ENCODE data around the gene SH3RF1.

SH3RF1 gene

DNA sequence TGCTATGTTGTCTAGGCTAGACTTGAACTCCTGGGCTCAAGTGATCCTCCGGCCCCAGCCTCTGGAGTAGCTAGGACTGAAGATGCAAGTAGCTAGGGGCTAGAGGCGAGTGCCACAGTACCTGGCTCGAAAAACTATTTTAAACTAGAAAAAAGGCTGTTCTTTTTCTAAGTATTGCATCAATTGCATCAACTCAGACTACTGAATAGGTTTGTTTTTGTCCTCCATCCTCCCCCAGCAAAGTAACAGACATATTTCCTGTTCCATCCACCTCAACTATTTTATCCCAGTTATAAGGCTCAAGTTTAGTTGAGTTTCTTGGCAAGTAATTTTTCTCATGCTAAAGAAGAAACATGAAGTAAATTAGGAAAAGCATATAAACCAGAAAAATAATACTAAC, 4.1 kb downstream of the SH3RF1 start:
- H3K4me2 ChIP-seq (ENCODE audit: low read length), result no peak overlapping the region
- no peaks in the 10 kb centered on the region for H4K20me1 ChIP-seq (ENCODE audit: control insufficient read depth, insufficient read depth, low read depth, low read length)
- H3K4me3 ChIP-seq (ENCODE audit: low read length), result no peak overlapping the region
- no peaks in the 10 kb centered on the region; the same call in 1 of the 2 replicates for H3K79me2 ChIP-seq (ENCODE audit: control insufficient read depth, low read length)
- H3F3A ChIP-seq (ENCODE audit: control insufficient read depth, insufficient read depth), result no peaks in the 10 kb centered on the region
- peaks cover 13% of the 10 kb centered on the region for H3K4me1 ChIP-seq (ENCODE audit: control insufficient read depth, low read length)
- no peak overlapping the region for H3K27ac ChIP-seq (ENCODE audit: low read depth, low read length)
- no peaks in the 10 kb centered on the region for H3K36me3 ChIP-seq (ENCODE audit: control insufficient read depth, low read length)
- no peaks in the 10 kb centered on the region for H3K9me3 ChIP-seq (ENCODE audit: control insufficient read depth, insufficient read depth, low read length)
- TF ChIP-seq EZH2phosphoT487 (IDR thresholded peaks at IDR 0.05; ENCODE audit: borderline replicate concordance, low read length), result no peak
- TF ChIP-seq, protein P1, sequence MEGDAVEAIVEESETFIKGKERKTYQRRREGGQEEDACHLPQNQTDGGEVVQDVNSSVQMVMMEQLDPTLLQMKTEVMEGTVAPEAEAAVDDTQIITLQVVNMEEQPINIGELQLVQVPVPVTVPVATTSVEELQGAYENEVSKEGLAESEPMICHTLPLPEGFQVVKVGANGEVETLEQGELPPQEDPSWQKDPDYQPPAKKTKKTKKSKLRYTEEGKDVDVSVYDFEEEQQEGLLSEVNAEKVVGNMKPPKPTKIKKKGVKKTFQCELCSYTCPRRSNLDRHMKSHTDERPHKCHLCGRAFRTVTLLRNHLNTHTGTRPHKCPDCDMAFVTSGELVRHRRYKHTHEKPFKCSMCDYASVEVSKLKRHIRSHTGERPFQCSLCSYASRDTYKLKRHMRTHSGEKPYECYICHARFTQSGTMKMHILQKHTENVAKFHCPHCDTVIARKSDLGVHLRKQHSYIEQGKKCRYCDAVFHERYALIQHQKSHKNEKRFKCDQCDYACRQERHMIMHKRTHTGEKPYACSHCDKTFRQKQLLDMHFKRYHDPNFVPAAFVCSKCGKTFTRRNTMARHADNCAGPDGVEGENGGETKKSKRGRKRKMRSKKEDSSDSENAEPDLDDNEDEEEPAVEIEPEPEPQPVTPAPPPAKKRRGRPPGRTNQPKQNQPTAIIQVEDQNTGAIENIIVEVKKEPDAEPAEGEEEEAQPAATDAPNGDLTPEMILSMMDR (IDR thresholded peaks at IDR 0.05; ENCODE audit: low read depth, low read length, poor library complexity, severe bottlenecking), result no peak
- no peaks in the 10 kb centered on the region for H3K9me2 ChIP-seq (replicated peaks; ENCODE audit: control insufficient read depth, low read length)
- H3K27me3 ChIP-seq (ENCODE audit: control insufficient read depth, low read length), result peaks cover 30% of the 10 kb centered on the region

DNA sequence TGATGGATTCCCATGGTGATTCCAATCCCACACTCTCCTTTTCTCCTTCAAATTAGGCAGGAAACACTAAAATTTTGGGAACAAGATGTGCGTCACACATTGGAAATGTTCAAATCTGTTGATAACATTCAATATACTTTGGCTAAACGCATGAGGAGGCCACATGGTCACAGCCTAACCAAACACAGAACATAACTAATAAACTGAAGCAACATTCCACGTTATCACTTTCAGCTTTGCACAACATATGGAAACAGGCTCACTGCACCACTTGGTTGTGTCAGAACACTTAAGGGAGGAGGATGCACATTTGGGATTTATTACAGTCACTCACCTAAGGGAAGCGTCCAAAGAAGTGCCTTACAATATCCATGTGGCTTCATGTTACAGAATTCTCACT, 4.7 kb downstream of the SH3RF1 start:
- Histone ChIP-seq H3K27me3 (ENCODE audit: control insufficient read depth, low read length) (peaks cover 24% of the 10 kb centered on the region), H3K9me3 (ENCODE audit: control insufficient read depth, insufficient read depth, low read length) (no peaks in the 10 kb centered on the region), H3K79me2 (ENCODE audit: control insufficient read depth, low read length) (no peaks in the 10 kb centered on the region; the same call in 1 of the 2 replicates), H3F3A (ENCODE audit: control insufficient read depth, insufficient read depth) (no peaks in the 10 kb centered on the region), H3K4me2 (ENCODE audit: low read length) (no peak overlapping the region), H3K4me3 (ENCODE audit: low read length) (no peak overlapping the region), H3K4me1 (ENCODE audit: control insufficient read depth, low read length) (peaks cover 8% of the 10 kb centered on the region), H4K20me1 (ENCODE audit: control insufficient read depth, insufficient read depth, low read depth, low read length) (no peaks in the 10 kb centered on the region), H3K27ac (ENCODE audit: low read depth, low read length) (no peak overlapping the region), H3K9me2 (replicated peaks; ENCODE audit: control insufficient read depth, low read length) (no peaks in the 10 kb centered on the region), H3K36me3 (ENCODE audit: control insufficient read depth, low read length) (no peaks in the 10 kb centered on the region)
- TF ChIP-seq, protein P1 (IDR thresholded peaks at IDR 0.05; ENCODE audit: low read depth, low read length, poor library complexity, severe bottlenecking), result no peak
- TF ChIP-seq EZH2phosphoT487 (IDR thresholded peaks at IDR 0.05; ENCODE audit: borderline replicate concordance, low read length), result no peak

DNA sequence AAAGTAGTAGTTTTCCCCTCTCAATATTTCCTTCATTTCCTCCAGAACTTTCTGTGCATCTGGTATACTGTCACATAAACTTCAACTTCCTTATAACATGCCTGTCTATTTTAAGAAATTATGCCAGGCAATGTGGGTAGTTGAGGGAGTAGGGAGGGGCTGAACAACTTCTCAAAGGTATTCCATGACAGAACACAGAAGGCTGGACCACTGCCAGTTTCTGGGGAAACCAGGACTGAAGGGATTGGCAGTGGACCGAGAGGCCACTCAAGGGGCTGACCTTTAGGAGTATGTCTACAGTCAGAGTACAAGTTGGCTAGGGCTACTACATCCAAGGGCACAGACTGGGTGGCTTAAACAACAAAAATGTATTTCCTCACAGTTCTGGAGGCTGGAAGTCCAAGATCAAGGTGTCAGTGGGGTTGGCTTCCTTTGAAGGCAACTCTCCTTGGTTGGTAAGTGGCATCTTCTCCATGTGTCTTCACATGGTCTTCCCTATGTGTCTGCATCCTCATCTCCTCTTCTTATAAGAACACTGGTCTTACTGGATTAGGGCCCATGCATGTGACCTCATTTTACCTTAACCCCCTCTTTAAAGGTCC, 6.9 kb downstream of the SH3RF1 start:
- no peak overlapping the region for H3K4me2 ChIP-seq (ENCODE audit: low read length)
- TF ChIP-seq, protein P1 (IDR thresholded peaks at IDR 0.05; ENCODE audit: low read depth, low read length, poor library complexity, severe bottlenecking), result no peak
- no peak for TF ChIP-seq EZH2phosphoT487 (IDR thresholded peaks at IDR 0.05; ENCODE audit: borderline replicate concordance, low read length)
- no peaks in the 10 kb centered on the region for H3K36me3 ChIP-seq (ENCODE audit: control insufficient read depth, low read length)
- peaks cover 6% of the 10 kb centered on the region for H3K27me3 ChIP-seq (ENCODE audit: control insufficient read depth, low read length)
- no peak overlapping the region for H3K4me3 ChIP-seq (ENCODE audit: low read length)
- no peaks in the 10 kb centered on the region for H3K9me3 ChIP-seq (ENCODE audit: control insufficient read depth, insufficient read depth, low read length)
- H4K20me1 ChIP-seq (ENCODE audit: control insufficient read depth, insufficient read depth, low read depth, low read length), result no peaks in the 10 kb centered on the region
- H3K4me1 ChIP-seq (ENCODE audit: control insufficient read depth, low read length), result no peaks in the 10 kb centered on the region
- no peaks in the 10 kb centered on the region; the same call in 1 of the 2 replicates for H3K79me2 ChIP-seq (ENCODE audit: control insufficient read depth, low read length)
- H3F3A ChIP-seq (ENCODE audit: control insufficient read depth, insufficient read depth), result no peaks in the 10 kb centered on the region
- H3K27ac ChIP-seq (ENCODE audit: low read depth, low read length), result no peak overlapping the region
- H3K9me2 ChIP-seq (replicated peaks; ENCODE audit: control insufficient read depth, low read length), result no peaks in the 10 kb centered on the region

Measured in DOHH2 (cell line).